ENCODE measurements around the gene NTM.

- TF ChIP-seq CTCF (IDR thresholded peaks at IDR 0.05) = no peak
- TF ChIP-seq POLR2AphosphoS5 (IDR thresholded peaks at IDR 0.05) = no peak
- no peak for TF ChIP-seq POLR2A (IDR thresholded peaks at IDR 0.05)
- TF ChIP-seq EP300 (IDR thresholded peaks at IDR 0.05) = no peak
Measured at GRCh38 chr11:131746201-131746600, 375.8 kb downstream of the NTM start.
